Peyer's patch (tissue), 4 donors: ENCODE measurements around the gene OMG. TPM values are rescaled to one million over a fixed set of nuclear protein-coding genes. Genes with fewer than 3 reads are reported as not detected.
"Not testable (repeated sequence)": the region's sequence is repeated elsewhere in the genome, so short reads cannot be mapped to it uniquely, and the experiment has no call there.

ENCODE experiments used
- DNase-seq, 3 donors: peaks; one replicate each; pipeline ENCODE4 v3.0.0-alpha.2; 2017 to 2019
- H3K27ac ChIP-seq, 4 donors: fragments of 200-600 bp; sonication (generic); one replicate each; pipeline ENCODE4 v1.5.1; 2016 to 2019
- H3K27me3 ChIP-seq, 2 donors: fragments of 200-600 bp; sonication (generic); one replicate each; pipeline ENCODE4 v1.5.1; 2019
- H3K36me3 ChIP-seq, 3 donors: fragments of 200-600 bp; sonication (generic); one replicate each; pipeline ENCODE4 v1.5.1; 2016 to 2019
- H3K4me1 ChIP-seq, 4 donors: fragments of 200-600 bp; sonication (generic); one replicate each; pipeline ENCODE4 v1.5.1; 2016 to 2019
- H3K4me3 ChIP-seq, 4 donors: fragments of 200-600 bp; sonication (generic); 1 replicate in 3 of 4; 2 replicates in 1 of 4; pipeline ENCODE4 v1.5.1; 2016 to 2019; ENCODE audit warnings: mild to moderate bottlenecking in 1 of 4
- H3K9me3 ChIP-seq, 4 donors: fragments of 200-600 bp; sonication (generic); one replicate each; pipeline ENCODE4 v1.5.1; 2016 to 2019; ENCODE audit warnings: mild to moderate bottlenecking in 1 of 4
- CTCF ChIP-seq, 6 experiments: fragments of 450-650 bp in 4 of 6; fragments of 200-600 bp in 2 of 6; sonication (generic) in 1 of 6; IDR thresholded peaks; one replicate each; pipeline ENCODE4 v1.5.1; 2017 to 2019; ENCODE audit warnings: antibody characterized with exemption in 6 of 6, mild to moderate bottlenecking in 3 of 6, moderate library complexity in 1 of 6
- POLR2A ChIP-seq, 2 donors: fragments of 450-650 bp; IDR thresholded peaks; one replicate each; pipeline ENCODE4 v1.5.1; 2017; ENCODE audit warnings: antibody characterized with exemption in 2 of 2, mild to moderate bottlenecking in 2 of 2, moderate library complexity in 2 of 2
- total RNA-seq, 4 donors: library from RNA; depleted of rRNA; stranded (reverse); fragments of >200 nt; gene quantifications; one replicate each; pipeline ENCODE4 v1.1.0, GENCODE V29; 2016

Gene OMG
- total RNA-seq, 4 donors from 2014 or later, result not detected

DNA sequence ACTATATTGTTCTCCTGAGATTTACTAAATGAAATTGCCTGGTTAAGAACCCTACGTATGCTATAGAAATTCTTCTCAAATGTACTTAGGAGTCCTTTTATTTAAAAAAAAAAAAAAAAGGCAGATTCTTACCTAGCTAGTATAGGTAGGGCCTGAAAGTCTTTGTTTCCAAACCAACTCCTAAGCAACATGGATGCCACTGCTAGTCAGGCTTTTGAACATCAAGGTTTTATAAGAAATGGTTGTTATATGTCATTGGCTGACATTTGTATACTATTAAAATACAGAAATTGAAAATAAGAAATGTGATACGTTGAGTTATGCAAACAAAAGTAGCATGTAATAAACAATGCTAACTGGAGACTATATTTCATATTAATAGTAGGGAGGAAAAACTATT is 23.2 kb upstream of the OMG start:
- peaks cover 0 to 5% (median 0%) of the 10 kb centered on the region in 4 donors for H3K4me1 ChIP-seq
- no peak for DNase-seq
- no peaks in the 10 kb centered on the region for H3K9me3 ChIP-seq
- peak overlapping the region; percentile 57 to 80 (median 76) for H3K27ac ChIP-seq
- no peaks in the 10 kb centered on the region for H3K36me3 ChIP-seq
- no peaks in the 10 kb centered on the region for H3K27me3 ChIP-seq
- TF ChIP-seq POLR2A (IDR thresholded peaks at IDR 0.05) (no peak), CTCF (IDR thresholded peaks at IDR 0.05) (no peak)
- peak overlapping the region; percentile 31 to 36 (median 34) for H3K4me3 ChIP-seq

GRCh38 chr17:31318851-31319661 is 22.0 kb upstream of the OMG start:
- DNase-seq, result no peak
- Histone ChIP-seq H3K36me3 (no peaks in the 10 kb centered on the region), H3K27me3 (no peaks in the 10 kb centered on the region), H3K4me3 (peak overlapping the region; percentile 25 to 36 (median 32)), H3K4me1 (peaks cover 0 to 13% (median 0%) of the 10 kb centered on the region in 4 donors), H3K27ac (peak overlapping the region; percentile 71 to 80 (median 77)), H3K9me3 (no peaks in the 10 kb centered on the region)
- TF ChIP-seq POLR2A (IDR thresholded peaks at IDR 0.05) (no peak), CTCF (IDR thresholded peaks at IDR 0.05) (no peak)

DNA sequence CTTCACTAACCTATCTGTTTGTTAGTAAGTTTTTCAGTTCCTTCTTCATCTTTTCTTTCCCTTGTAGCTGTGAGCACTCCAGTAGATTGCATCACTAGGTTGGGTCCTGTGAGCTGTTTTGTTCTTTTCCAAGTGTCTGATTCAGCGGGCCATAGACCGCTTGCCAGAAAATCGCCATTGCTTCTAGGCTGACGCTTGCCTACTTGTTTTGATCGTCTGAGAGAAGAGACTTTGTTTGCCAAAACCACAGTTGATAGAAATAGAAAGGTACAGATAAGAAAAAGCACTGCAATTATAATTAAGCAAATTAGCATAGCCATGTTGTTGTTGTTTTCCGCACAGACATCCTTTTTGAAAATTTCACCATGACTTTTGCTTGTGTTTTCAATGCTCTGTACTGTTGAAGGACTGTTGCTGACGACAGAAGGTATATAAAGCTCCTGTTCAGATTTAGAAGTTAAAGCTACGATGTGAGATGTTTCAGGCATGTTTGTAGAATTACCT is 21.3 kb upstream of the OMG start:
- H3K4me1 ChIP-seq, result peaks cover 0 to 13% (median 0%) of the 10 kb centered on the region in 4 donors
- H3K36me3 ChIP-seq, result no peaks in the 10 kb centered on the region
- H3K4me3 ChIP-seq, result peak overlapping the region; percentile 25 to 36 (median 32)
- DNase-seq, result peak in 2 of 3 donors; percentile 66 to 79
- H3K9me3 ChIP-seq, result no peaks in the 10 kb centered on the region
- no peak for TF ChIP-seq CTCF (IDR thresholded peaks at IDR 0.05)
- peak in 1 of 2 donors; percentile 9 for TF ChIP-seq POLR2A (IDR thresholded peaks at IDR 0.05)
- H3K27ac ChIP-seq, result peak overlapping the region; percentile 71 to 80 (median 77)
- no peaks in the 10 kb centered on the region for H3K27me3 ChIP-seq

DNA sequence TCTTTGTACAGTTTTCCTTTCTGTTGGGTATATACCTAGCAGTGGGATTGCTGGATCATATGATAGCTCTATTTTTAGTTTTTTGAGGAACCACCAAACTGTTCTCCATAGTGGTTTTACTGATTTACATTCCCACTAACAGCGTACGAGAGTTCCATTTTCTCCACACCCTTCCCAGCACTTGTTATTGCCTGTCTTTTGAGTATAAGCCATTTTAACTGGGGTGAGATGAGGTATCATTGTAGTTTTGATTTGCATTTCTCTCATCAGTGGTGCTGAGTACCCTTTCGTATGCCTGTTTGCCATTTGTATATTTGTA is 17.7 kb upstream of the OMG start:
- H3K27me3 ChIP-seq, result no peaks in the 10 kb centered on the region
- no peak for TF ChIP-seq CTCF (IDR thresholded peaks at IDR 0.05)
- TF ChIP-seq POLR2A (IDR thresholded peaks at IDR 0.05), result no peak
- peak overlapping the region; percentile 59 to 85 (median 76) for H3K27ac ChIP-seq
- DNase-seq, result no peak
- no peaks in the 10 kb centered on the region for H3K36me3 ChIP-seq
- H3K4me3 ChIP-seq, result no peak overlapping the region
- H3K4me1 ChIP-seq, result peaks cover 0 to 13% (median 0%) of the 10 kb centered on the region in 4 donors
- H3K9me3 ChIP-seq, result no peaks in the 10 kb centered on the region

GRCh38 chr17:31313982-31314781 is 17.1 kb upstream of the OMG start, which contains the start of gene EVI2B:
EVI2B (minus strand) TSS chr17:31314054; CDS start chr17:31305609, 8,445 bp downstream.
- Histone ChIP-seq H3K36me3 (no peaks in the 10 kb centered on the region), H3K27ac (peak within 1 kb of the TSS; percentile 67 to 85 (median 76)), H3K27me3 (no peaks in the 10 kb centered on the region), H3K9me3 (no peaks in the 10 kb centered on the region), H3K4me1 (peaks cover 0 to 13% (median 0%) of the 10 kb centered on the region in 4 donors), H3K4me3 (peak within 1 kb of the TSS; percentile 36 to 44 (median 42))
- TF ChIP-seq POLR2A (IDR thresholded peaks at IDR 0.05), result no peak
- DNase-seq, result no peak

- H3K27me3 ChIP-seq, H3K36me3 ChIP-seq, H3K9me3 ChIP-seq: not testable (repeated sequence)
- H3K4me1 ChIP-seq, result peaks cover 0 to 25% (median 6%) of the 10 kb centered on the region in 4 donors
- DNase-seq, result peak in 2 of 3 donors; percentile 59 to 76
- peak overlapping the region in 3 of 4 donors; percentile 68 to 85 (median 83) for H3K27ac ChIP-seq
- H3K4me3 ChIP-seq, result peak overlapping the region; percentile 36 to 44 (median 42)
Observed at GRCh38 chr17:31312223-31312622, 15.2 kb upstream of the OMG start.
